B cell (primary cell): ENCODE data around the gene DHRS7B.

Experiments
- CTCF ChIP-seq: fragments of 200-600 bp; IDR thresholded peaks from one replicate; pipeline ENCODE4 v1.8.0; 2022; ENCODE audit warnings: antibody characterized with exemption, mild to moderate bottlenecking
- EZH2 ChIP-seq: IDR thresholded peaks from 2 replicates; pipeline ENCODE4 v1.6.1; 2012; ENCODE audit warnings: borderline replicate concordance, low read depth, mild to moderate bottlenecking, moderate library complexity, low read length; ENCODE audit not compliant: insufficient read depth, poor library complexity, severe bottlenecking

DNA sequence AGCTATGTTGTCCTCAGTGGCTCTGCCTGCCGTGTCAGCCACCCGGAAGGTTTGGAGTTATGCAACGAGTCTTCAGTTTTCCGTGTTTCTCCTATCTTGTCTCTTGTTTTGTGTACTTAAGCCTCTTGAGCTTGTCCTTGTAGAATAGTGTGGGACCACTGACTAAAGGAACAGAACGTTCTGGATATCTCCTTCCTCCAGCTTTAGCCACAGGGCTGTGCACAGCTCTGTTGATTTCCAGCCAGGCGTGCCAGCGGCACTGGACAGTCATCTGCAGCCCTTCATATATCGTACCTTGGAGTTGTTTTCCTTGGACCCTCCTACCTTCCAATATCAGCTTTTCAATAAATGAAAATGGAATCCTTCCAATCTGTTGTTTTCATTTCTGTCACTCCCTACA lies 47.4 kb downstream of the DHRS7B start:
- no peak for TF ChIP-seq CTCF
- no peak for TF ChIP-seq EZH2
